ENCODE data around the gene DSP. TPM values are rescaled to one million over a fixed set of nuclear protein-coding genes. Genes with fewer than 3 reads are reported as not detected.
A peak's percentile ranks its signal among the peaks of the same experiment; 100 is the strongest.

Gene DSP
- total RNA-seq, 1 experiment from 2014 or later, result 109 TPM

- H3K4me2 ChIP-seq, result no peak overlapping the region
- H3K9me2 ChIP-seq (ENCODE audit: insufficient read depth), result no peaks in the 10 kb centered on the region
- no peaks in the 10 kb centered on the region for H3K36me3 ChIP-seq (ENCODE audit: low read depth)
- H3F3A ChIP-seq (ENCODE audit: insufficient read depth, low read depth), result no peaks in the 10 kb centered on the region; the same call in 1 of the 2 replicates
- no peaks in the 10 kb centered on the region for H3K27me3 ChIP-seq (ENCODE audit: insufficient read depth, low read depth)
- TF ChIP-seq CTCF (conservative IDR thresholded peaks at IDR 0.05) (no peak), EZH2 (IDR thresholded peaks at IDR 0.05; ENCODE audit: low read depth) (no peak)
- no peaks in the 10 kb centered on the region for H3K9me3 ChIP-seq (ENCODE audit: insufficient read depth, low read depth)
- ChIA-PET POLR2A (ENCODE audit: unreplicated experiment) (no interaction called here), CTCF (no interaction called here)
- peaks cover 26% of the 10 kb centered on the region for H3K79me2 ChIP-seq (ENCODE audit: low read depth)
- peak in 1 of 2 experiments; percentile 48 for DNase-seq
- H2AFZ ChIP-seq, result no peak overlapping the region
- H3K4me3 ChIP-seq, result no peak overlapping the region
- intact Hi-C loops (cut with micrococcal nuclease; ENCODE audit: unreplicated experiment), result no loop called here
- no peak overlapping the region for H3K27ac ChIP-seq
- no TSS peak for BruUV-seq (replicated peaks)
- H4K20me1 ChIP-seq (ENCODE audit: insufficient read depth), result peaks cover 15% of the 10 kb centered on the region
- peaks cover 18% of the 10 kb centered on the region; the same call in 1 of the 2 replicates for H3K4me1 ChIP-seq (replicated peaks; ENCODE audit: insufficient read depth)
These were observed 46.2 kb downstream of the DSP start for GRCh38 chr6:7587631-7588100.

DNA sequence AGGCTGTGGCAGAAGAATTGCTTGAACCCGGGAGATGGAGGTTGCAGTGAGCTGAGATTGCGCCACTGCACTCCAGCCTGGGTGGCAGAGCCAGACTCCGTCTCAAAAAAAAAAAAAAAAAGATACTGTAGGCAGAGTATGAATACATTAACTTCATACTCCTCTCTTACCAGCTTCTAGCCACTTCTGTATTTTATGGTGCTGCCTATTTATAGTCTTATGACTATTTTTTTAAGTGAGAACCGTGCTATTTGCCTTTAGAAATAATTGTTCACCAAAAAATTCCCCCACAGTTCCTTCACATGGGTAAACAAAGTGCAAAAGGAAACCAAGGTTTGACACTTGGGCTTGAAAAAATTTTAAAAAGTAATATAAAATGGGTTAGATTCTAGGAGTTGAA is 47.0 kb downstream of the DSP start:
- intact Hi-C loops (cut with micrococcal nuclease; ENCODE audit: unreplicated experiment), result no loop called here
- H3K27ac ChIP-seq, result no peak overlapping the region
- no peak overlapping the region for H3K4me2 ChIP-seq
- H2AFZ ChIP-seq, result no peak overlapping the region
- no peaks in the 10 kb centered on the region; the same call in 1 of the 2 replicates for H3F3A ChIP-seq (ENCODE audit: insufficient read depth, low read depth)
- H3K9me3 ChIP-seq (ENCODE audit: insufficient read depth, low read depth), result no peaks in the 10 kb centered on the region
- peaks cover 18% of the 10 kb centered on the region; the same call in 1 of the 2 replicates for H3K4me1 ChIP-seq (replicated peaks; ENCODE audit: insufficient read depth)
- no TSS peak for BruUV-seq (replicated peaks)
- no peaks in the 10 kb centered on the region for H3K9me2 ChIP-seq (ENCODE audit: insufficient read depth)
- CTCF ChIA-PET, result no interaction called here
- no peak for TF ChIP-seq CTCF (conservative IDR thresholded peaks at IDR 0.05)
- no peak for TF ChIP-seq EZH2 (IDR thresholded peaks at IDR 0.05; ENCODE audit: low read depth)
- no peaks in the 10 kb centered on the region for H3K36me3 ChIP-seq (ENCODE audit: low read depth)
- H3K27me3 ChIP-seq (ENCODE audit: insufficient read depth, low read depth), result no peaks in the 10 kb centered on the region
- POLR2A ChIA-PET (ENCODE audit: unreplicated experiment), result no interaction called here
- DNase-seq, result no peak
- H3K79me2 ChIP-seq (ENCODE audit: low read depth), result peaks cover 33% of the 10 kb centered on the region
- no peak overlapping the region for H3K4me3 ChIP-seq
- H4K20me1 ChIP-seq (ENCODE audit: insufficient read depth), result peaks cover 15% of the 10 kb centered on the region

- H4K20me1 ChIP-seq (ENCODE audit: insufficient read depth), result peaks cover 15% of the 10 kb centered on the region
- no peak for DNase-seq
- peak overlapping the region; percentile 83 for H3K4me2 ChIP-seq
- ChIA-PET POLR2A (ENCODE audit: unreplicated experiment) (interaction anchor here (0.6 to 1.0 kb wide), 4 partner anchors 42 to 911 kb away, joined by 3 to 18 read pairs (median 6); partner anchors contain the start of gene EEF1E1), CTCF (no interaction called here)
- H3K36me3 ChIP-seq (ENCODE audit: low read depth), result no peaks in the 10 kb centered on the region
- TF ChIP-seq CTCF (conservative IDR thresholded peaks at IDR 0.05), result no peak
- no peak for TF ChIP-seq EZH2 (IDR thresholded peaks at IDR 0.05; ENCODE audit: low read depth)
- peaks cover 18% of the 10 kb centered on the region; the same call in 1 of the 2 replicates for H3K4me1 ChIP-seq (replicated peaks; ENCODE audit: insufficient read depth)
- no peaks in the 10 kb centered on the region for H3K9me3 ChIP-seq (ENCODE audit: insufficient read depth, low read depth)
- H3K27me3 ChIP-seq (ENCODE audit: insufficient read depth, low read depth), result no peaks in the 10 kb centered on the region
- H3K27ac ChIP-seq, result no peak overlapping the region
- H3K9me2 ChIP-seq (ENCODE audit: insufficient read depth), result no peaks in the 10 kb centered on the region
- H3K79me2 ChIP-seq (ENCODE audit: low read depth), result peaks cover 33% of the 10 kb centered on the region
- no peaks in the 10 kb centered on the region; the same call in 1 of the 2 replicates for H3F3A ChIP-seq (ENCODE audit: insufficient read depth, low read depth)
- intact Hi-C loops (cut with micrococcal nuclease; ENCODE audit: unreplicated experiment), result no loop called here
- peak overlapping the region; percentile 93; the same call in 1 of the 2 replicates for H3K4me3 ChIP-seq
- H2AFZ ChIP-seq, result peak overlapping the region; percentile 89; the same call in 1 of the 2 replicates
- no TSS peak for BruUV-seq (replicated peaks)
These were observed 47.8 kb downstream of the DSP start for GRCh38 chr6:7589221-7589620.
